GM19455 (cell line): ENCODE results near the gene SYCE3.

Source experiments
- ATAC-seq: cut with Tn5 transposase; IDR thresholded peaks from one replicate; pipeline ENCODE4 v1.9.1; 2021; ENCODE audit not compliant: unreplicated experiment

SYCE3 gene

DNA sequence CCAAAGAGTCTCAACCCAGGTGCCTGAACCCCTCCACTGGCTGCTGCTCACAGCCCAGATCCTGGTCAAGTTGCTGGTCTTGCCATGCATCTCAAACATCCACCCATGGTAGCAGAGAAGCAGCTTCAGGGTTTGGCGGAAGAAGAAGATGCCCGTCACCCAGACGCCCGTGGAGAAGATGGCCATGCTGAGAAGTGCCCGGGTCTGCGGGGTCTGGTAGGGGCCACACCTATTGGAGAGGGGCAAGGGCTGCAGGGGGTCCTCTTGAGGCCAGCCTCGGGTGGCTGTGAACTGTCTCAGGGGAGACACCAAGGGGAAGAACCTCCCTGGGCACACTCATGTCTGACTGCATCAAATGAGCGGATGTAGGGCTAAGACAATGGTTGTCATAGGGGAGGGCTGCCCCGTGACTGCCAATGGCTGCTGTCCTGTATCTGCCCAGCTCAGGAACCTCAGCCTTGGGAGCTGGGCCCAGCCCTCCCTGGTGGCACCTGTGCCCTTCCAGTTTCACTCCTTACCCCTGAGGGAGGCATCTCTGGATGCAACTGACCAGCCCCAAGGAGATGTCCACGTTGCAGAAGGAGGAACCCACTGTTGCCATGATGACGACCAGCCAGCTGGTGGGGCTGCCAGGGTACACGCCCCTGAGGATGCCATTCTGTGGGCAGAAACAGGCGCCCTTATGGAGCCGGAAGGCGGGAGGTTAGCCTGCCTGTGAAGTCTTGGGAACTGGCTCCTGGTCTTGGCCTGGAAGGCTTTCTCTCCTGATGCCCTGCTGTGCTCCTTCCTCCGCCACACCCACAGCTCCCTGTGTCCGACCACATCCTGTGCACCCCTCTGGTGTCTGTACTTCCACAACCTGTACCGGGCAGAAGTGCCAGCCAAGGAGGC, 14.3 kb upstream of the SYCE3 start:
- no peak for ATAC-seq

DNA sequence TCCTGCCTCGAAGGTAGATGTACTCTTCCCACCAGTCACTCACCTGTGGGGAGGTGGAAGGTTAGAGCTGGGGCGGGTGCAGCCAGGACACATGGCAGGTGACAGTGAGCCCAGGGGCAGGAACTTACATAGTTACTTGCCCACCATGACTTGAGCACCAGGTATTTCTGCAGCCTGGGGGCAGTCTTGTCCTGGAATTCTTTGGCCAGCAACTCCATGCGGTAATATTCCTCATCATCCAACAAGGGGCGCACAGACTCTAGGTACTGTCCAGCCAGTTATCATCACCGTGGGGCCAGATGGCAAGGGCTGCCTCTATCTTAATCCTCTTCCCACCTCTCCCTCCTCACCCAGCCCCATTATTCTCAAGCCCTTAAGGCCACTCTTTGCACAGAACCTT, 13.4 kb upstream of the SYCE3 start:
- ATAC-seq = no peak

DNA sequence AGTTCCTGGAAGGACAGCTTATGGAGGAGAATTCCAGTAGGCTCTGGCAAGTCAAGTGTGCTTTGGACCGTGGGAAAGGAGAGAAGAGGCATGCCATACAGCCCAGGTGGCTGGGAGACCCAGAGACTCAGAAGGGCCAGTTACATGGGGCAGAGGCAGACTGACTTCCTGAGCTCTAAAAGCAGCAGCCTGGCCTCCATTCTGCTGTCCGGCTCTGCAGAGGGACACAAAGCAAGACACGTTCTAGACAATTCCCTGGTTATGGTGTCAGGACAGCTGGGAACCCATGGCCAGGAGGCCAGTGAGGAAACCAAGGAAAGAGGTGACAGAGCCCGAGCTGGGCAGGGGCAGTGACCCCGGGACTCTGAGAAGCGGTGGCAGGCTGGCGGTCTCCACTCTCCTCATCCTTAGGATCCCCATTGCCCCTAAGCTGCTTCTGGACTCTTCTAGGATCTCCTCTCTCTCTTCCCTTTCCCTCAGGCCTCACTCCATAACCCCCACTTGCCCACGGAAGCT, 12.8 kb upstream of the SYCE3 start:
- no peak for ATAC-seq

DNA sequence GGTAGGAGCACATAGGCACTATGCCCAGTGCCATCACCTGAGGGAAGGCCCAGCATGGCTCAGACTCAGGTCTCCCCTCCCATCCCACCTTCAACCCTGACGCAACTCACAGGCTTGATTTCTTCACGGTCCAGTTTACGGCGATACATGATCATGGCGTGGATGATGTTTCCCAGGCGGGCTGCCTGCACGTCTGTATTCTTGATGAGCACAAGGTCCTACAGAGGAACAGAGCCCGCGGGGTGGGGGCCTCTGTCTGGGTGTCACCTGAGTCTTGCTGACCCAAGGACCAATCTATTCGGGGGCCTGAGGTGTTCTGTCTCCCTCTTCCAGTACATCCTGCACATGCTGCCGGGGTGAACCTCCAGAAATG, 11.7 kb upstream of the SYCE3 start:
- no peak for ATAC-seq

DNA sequence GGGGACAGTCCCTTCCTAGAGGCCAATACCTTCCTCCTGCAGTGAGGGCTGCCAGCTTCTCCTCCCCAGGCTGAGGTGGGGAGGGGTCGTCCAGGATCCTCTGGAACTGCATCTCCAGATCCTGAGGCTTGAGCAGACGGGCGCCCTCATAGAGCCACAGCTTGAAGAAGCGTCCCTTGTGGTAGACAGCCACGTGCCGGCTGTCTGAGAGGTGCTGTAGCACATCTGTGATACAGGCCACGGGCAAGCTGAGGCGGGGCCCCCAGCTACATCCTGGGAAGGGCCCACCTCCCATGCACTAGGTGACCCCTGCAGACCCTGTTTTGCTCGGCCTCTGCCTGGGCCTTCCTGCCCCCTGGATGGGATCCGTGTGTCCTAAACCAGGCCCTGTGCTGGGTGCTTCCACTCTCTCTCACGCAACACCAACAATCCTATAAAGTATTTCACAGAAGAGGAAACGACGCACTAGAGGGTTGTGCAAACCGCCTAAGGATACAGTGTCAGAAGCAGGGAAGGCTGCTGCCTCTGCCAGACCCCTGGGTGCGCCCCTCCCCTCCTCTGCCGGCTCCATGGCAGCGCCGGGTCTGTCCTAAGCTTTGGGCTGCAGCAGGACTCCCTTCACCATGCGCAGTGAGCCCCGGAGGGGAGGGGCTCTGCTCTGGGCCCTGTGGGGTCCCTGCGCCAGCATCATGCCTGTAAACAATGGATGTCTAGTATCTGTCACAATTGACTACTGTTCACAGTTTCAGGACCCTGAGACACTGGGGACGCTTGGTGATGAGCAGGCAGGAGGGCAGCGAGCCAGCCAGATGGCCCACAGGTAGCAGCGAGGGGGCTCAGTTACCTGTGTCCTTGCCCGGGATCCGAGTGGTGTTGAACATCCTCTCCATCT, 11.0 kb upstream of the SYCE3 start:
- ATAC-seq = no peak

DNA sequence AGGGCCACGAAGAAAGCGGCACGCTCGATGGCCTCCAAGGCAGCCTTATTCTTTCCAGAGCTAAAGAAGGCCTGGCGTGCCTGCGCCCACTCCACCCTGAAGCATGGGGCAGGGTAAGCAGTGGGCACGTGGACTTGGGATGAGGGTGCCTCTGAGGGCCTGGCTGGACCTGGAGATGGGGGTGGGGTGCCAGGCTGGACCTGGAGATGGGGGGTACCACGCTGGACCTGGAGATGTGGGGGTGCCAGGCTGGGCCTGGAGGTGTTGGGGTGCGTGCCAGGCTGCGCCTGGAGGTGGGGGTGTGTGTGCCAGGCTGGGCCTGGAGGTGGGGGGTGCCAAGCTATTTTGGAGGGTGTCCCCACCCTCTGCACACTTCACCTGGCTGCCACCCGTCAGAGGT, 10.2 kb upstream of the SYCE3 start:
- ATAC-seq = no peak

DNA sequence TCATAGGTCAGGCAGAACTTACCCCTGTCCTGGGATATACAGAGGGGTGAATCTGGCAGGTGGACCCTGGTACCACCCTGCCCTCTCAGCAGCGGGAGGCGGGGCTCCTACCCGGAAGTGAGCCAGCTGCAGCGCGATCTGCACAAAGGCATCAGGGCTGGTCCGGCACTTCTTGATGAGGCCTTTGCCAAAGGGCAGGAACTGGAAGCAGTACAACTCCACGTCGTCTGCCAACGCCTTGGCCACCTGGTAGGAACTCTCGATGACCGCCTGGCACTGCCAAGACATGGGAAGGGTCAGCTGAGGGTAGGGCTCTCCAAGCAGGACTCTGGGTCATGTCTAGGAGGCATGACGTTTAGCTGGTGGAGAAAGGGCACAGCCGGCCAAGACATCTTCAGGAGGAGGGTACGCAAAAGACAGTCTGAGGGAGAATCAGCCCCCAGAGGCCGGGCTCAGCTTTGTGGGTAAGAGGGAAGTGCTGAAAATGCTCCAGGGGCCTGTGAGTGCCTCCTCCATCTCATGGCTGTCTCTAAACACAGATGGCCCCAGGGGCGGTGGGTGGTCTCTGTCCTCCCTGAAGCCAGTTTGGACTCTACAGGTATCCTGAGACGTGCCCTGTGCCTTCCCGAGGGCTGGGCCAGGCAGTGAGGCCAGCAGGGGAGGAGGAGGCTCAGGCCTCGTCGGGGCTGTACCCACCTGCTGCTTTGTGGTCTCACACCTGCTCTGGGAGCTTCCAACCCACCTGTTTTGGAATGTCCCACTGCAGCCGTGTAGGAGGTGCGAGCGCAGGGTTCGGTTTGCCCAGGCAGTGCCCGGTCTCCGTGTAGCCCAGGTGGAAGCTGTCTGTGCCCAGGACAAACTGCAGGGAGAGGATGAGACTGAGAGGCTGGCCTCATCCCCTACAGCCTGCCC, 8.8 kb upstream of the SYCE3 start:
- no peak for ATAC-seq

DNA sequence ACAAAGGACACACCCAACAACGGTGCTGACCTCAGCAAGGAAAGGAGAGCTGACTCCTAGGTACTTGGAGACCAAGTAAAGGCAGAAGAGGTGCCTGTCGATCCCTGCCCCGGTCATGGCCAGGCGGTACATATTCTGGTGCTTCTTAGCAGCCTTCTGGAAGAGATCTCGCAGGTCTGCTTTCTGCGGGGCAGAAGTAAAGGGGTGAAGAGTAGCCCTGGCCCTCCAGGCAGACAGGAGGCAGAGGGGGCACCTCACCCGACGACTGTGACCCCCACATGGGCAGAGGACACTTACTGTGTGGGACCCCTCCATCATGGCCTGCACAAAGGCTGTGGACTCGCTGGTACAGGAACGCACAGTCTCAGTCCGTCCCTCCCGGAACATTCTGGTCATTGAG, 8.1 kb upstream of the SYCE3 start:
- ATAC-seq = no peak

DNA sequence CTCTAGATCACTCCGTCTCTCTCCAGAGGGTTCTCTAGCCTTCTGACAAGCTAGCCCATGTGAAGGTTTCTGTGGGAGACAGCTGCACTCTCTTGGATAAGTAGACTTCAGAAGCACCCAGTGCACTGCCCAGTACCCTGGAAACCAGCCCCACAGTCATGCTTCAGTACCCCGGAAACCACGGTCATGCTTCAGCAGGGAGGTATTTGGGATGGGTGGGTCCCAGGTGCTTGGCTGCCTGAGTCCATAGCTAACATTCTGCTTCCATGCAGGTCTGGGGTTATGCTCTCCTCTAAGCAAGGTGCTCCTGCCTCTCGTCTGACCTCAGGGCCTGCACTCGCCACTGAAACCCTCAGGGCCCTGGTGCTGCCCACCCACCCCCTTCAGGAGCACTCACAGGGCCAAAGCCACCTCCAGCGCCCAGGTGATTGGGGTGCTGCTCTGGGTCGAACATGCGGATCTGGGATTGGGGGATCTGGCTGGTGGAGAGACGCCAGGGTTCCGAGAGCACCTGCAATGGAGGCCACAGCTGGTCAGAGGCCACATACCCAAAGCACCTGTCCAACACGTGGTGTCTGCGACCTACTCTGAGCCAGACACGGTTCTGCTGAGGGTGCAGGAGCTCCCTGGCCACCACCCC, 7.3 kb upstream of the SYCE3 start:
- ATAC-seq = no peak

DNA sequence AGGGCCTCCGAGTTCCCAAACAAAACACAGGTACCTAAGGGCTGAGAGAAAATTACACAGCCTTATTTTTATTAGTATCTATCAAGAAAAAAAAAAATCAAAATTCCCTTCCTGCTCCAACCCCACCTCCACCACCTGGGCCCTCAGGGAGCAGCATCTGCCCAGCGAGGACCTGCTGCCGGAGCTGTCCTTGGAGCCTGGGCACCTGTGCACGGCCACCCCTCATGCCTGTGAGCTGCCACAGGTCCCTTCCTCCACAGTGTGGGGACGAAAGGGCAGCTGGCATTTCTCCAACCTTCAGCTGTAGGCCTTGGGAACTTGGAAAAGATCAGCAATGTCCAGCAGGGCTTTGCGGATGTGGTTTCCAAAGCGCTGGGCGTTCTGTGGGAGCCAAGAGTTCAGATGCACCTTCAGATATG, 6.3 kb upstream of the SYCE3 start:
- no peak for ATAC-seq

DNA sequence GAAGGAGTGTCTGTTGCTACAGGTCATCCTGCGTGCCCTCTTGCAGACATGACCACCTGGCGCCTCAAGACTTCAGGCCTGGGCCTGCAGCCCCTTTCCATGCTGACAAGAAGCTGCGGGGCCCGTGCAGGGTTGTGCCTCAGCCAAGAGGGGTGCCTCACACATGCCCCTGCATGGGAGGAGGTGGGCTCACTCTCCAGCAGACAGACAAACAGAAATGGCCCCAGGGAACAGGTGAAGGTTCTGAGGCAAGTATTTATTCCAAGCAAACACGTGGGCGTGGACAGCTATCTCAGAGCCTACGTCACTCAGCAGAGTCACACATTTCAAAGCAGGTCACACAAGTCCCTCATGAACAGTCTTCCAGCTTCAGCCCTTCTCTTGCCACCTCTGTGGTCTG, 5.9 kb upstream of the SYCE3 start:
- ATAC-seq = no peak

DNA sequence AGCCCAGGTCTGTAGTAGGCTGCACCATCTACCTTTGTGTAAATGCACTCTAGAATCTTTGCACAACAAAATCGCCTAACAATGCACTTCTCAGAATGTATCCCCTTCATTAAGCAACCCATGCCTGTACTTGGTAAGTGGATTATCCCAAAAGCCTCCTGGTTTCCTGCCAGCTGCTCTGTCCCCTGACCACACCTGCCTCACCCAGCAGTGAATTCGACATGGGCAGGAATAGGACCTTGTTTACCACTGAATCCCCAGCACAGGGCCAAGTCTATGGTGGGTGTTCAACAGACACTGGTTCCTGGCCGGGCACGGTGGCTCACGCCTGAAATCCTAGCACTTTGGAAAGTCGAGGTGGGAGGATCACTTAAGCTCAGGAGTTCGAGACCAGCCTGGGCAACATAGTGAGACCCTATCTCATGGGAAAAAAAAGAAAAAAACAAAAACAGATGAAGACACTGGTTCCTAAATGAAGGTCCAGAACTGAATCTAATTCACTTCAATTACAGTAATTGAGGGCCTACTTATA, 5.1 kb upstream of the SYCE3 start:
- ATAC-seq = no peak

DNA sequence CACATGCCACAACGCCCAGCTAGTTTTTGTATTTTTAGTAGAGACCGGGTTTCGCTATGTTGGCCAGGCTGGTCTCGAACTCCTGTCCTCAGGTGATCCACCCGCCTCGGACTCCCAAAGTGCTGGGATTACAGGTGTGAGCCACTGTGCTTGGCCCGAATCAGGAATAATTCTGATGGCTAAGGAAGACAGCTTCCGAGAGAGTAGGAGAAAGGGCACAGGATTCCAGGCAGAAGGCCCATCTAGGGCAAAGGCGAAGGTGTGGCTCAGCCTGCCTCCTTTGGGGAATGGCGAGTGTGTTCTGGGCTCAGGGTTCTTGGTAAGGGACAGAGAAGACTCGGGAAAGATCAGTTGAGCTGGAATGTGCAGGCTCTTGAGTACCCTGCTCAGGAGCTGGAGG, 1.6 kb upstream of the SYCE3 start:
- no peak for ATAC-seq

DNA sequence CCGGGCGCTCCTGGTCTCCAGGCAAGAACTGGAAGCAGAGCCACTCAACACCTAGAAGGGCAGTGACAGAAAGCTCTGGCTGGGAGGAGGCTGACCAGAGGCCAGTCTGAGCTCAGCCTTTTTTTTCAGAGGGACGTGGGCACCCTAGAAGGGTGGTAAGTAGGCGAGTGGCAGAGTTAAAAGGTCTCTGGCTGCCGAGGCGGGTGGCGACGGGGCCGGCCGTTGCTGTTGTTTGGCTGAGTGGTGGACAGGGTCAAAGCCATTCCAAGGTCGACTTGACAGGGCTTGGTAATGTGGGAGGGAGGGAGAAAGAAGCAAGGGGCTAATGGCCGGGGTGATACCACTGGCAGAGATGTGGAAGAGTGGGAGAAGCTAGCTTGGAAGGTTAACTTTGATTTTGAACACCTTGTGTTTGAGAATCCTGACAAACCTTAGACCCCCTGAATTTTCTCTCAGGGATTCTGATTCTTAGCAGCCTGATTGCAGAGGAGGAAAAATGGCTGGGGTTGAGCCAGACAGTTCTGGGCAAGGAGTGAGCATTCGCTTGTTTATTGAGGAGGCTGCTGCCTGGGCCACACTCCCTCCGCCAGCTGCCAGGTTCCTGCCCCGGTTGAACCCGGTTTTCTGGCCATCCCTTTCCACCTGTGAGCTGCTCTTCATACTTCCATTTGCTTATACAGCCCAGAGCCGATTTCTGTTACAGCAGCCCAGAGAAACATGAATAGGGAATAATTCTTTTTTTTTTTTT, 868 bp upstream of the SYCE3 start:
- ATAC-seq = no peak

DNA sequence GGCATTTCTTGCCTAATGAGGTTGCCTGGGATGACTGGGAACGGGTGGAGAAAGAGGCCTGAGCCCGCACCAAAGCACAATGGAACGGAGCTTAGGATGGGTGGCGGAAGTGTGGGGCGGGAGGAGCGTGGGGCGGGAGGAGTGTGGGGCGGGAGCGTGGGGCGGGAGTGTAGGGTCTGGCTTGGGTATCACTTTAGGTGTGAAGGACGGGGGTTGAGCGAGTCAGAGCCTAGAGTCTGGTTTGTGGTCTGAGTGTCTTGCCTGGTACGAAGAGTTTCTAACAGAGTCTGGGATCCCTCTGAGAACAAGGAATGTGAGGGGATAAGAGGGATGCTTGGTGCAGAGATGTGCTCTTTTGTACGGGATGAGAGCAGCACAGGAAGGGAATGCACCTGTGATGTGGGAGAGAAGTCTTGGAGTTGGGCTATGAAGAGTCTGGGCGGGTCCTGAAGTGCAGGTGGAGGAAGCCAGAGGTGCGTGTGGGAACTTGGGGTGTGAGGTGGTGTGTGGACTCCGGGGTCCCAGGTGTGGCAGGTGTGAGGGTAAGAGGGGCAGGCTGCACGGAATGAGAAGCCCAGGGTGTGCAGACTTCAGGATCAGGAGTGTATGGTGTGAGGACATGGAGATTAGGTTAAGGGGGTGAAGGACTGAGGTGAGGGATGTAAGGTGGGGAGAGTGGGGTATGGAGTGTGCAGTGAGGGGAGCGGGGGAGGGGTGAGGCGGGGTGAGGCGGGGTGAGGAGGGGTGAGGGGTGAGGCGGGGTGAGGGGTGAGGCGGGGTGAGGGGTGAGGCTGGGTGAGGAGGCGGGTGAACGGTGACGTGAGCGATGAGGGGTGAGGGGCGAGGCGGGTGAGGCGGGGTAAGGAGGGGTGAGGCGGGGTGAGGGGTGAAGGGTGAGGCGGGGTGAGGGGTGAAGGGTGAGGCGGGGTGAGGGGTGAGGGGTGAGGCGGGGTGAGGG, 1.0 kb downstream of the SYCE3 start:
- ATAC-seq = no peak

DNA sequence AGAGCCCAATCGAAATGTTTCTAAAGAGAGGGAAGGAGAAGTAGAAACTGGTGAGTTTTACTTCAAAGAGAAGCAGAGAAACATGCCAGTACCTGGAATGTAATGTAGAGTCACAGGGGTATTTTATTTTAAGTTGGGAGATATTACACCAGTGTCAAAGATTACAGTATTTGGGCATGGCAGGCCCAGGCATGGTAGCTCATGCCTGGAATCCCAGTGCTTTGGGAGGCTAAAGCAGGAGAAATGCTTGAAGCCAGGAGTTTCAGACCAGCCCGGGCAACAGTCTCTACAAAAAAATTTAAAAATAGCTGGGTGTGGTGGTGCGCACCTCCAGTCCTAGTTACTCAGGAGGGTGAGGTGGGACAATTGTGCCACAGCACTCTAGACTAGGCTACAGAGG, 2.7 kb downstream of the SYCE3 start:
- no peak for ATAC-seq

DNA sequence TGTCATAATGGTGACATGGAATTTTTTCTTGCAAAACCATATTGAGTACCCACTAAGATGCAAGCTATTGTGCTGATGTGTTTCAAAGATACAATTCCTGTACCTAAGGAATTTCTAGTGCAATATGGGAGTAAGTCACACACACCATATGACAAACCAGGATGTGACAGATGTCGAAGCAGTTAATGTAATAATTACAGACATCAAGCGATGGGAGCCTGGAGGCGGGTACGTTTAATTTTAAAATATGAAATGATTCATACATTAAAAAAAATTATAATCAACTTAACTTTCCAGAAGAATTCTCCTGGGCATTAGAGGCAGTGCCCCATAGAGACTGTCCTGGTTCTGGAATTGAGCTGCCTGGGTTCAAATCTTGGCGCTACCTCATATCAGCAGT, 6.0 kb downstream of the SYCE3 start:
- no peak for ATAC-seq

DNA sequence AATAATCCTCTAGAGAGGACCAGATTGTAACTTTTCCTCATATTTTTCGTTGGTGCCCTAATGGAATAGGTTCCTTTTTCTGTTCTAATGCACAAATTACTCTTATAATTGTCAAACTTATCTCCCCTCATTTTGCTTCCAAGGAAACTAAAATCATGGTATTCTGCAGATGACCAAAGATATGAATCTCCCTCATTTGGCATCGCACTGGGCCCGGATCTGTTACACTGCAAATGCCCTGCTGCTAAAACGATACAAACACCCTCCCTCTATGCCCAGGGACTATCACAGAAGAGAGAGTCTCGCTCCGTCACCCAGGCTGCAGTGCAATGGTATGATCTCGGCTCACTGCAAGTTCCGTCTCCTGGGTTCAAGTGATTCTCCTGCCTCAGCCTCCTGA, 9.4 kb downstream of the SYCE3 start:
- ATAC-seq = no peak
